H1 (cell line): ENCODE results near the gene GALNT13. TPM values are rescaled to one million over a fixed set of nuclear protein-coding genes. Genes with fewer than 3 reads are reported as not detected.

Experiments used
- EP300 ChIP-seq, 2 experiments: IDR thresholded peaks; 1 replicate in 1 of 2; 2 replicates in 1 of 2; pipeline ENCODE4 v1.6.1; 2011 to 2012; ENCODE audit warnings: low read depth in 2 of 2, low read length in 2 of 2, mild to moderate bottlenecking in 2 of 2, borderline replicate concordance in 1 of 2, inconsistent platforms in 1 of 2, moderate library complexity in 1 of 2
- NRF1 ChIP-seq: IDR thresholded peaks from 2 replicates; pipeline ENCODE4 v1.6.1; 2011; ENCODE audit warnings: mild to moderate bottlenecking, low read depth, low read length, improper control_type of control experiment
- SUZ12 ChIP-seq: fragments of 200-600 bp; sonication (generic); IDR thresholded peaks from 2 replicates; pipeline ENCODE4 v1.6.1; 2012; ENCODE audit warnings: mild to moderate bottlenecking, inconsistent platforms, low read length, moderate library complexity, mixed read lengths
- ZNF274 ChIP-seq: IDR thresholded peaks from 2 replicates; pipeline ENCODE4 v1.7.0; 2012; ENCODE audit warnings: low read length, borderline replicate concordance; ENCODE audit errors: extremely low read depth
- polyA plus RNA-seq, 7 experiments: library from polyadenylated mRNA; depleted of rRNA in 3 of 7; stranded (reverse) in 5 of 7; unstranded in 2 of 7; fragments of >200 nt in 5 of 7; fragments of 200-250 nt in 2 of 7; gene quantifications; 1 replicate in 5 of 7; 2 replicates in 1 of 7; 4 replicates in 1 of 7; pipeline versions ENCODE4 v1.2.1 to v1.2.3, GENCODE V29; 2011 to 2013; ENCODE audit warnings: missing spikeins in 2 of 7, mixed read lengths in 2 of 7
- total RNA-seq: library from RNA; stranded (reverse); fragmentation: NEBNext Ultra II Directional; extraction: Animal tissue kit (Norgen Biotek cat#: 25700); gene quantifications from 2 replicates; pipeline ENCODE4 v1.2.1, GENCODE V29; 2021
- TF ChIP-seq, protein P1 (sequence below), 3 experiments: IDR thresholded peaks; 1 replicate in 2 of 3; 2 replicates in 1 of 3; pipeline versions ENCODE4 v1.5.1 to v1.6.1; 2011; ENCODE audit warnings: low read length in 3 of 3, mild to moderate bottlenecking in 3 of 3, inconsistent platforms in 2 of 3, low read depth in 1 of 3, moderate library complexity in 1 of 3; ENCODE audit not compliant: insufficient read depth in 1 of 3; ENCODE audit errors: control extremely low read depth in 1 of 3

The GALNT13 gene
- total and polyA plus RNA-seq, 2 of the 8 experiments (the other 6 are each of a cell fraction or from before 2014, with no cell fraction given): 3.2 to 9.6 TPM

GRCh38 chr2:154386186-154386585, 514.5 kb downstream of the GALNT13 start (continued):
- TF ChIP-seq, protein P1, sequence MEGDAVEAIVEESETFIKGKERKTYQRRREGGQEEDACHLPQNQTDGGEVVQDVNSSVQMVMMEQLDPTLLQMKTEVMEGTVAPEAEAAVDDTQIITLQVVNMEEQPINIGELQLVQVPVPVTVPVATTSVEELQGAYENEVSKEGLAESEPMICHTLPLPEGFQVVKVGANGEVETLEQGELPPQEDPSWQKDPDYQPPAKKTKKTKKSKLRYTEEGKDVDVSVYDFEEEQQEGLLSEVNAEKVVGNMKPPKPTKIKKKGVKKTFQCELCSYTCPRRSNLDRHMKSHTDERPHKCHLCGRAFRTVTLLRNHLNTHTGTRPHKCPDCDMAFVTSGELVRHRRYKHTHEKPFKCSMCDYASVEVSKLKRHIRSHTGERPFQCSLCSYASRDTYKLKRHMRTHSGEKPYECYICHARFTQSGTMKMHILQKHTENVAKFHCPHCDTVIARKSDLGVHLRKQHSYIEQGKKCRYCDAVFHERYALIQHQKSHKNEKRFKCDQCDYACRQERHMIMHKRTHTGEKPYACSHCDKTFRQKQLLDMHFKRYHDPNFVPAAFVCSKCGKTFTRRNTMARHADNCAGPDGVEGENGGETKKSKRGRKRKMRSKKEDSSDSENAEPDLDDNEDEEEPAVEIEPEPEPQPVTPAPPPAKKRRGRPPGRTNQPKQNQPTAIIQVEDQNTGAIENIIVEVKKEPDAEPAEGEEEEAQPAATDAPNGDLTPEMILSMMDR (IDR thresholded peaks at IDR 0.05; ENCODE audit: control extremely low read depth in 1 of 3, insufficient read depth in 1 of 3, low read depth in 1 of 3, low read length in 3 of 3): no peak
- no peak for TF ChIP-seq NRF1
- TF ChIP-seq ZNF274: no peak
- no peak for TF ChIP-seq SUZ12
- no peak for TF ChIP-seq EP300 (IDR thresholded peaks at IDR 0.05; ENCODE audit: borderline replicate concordance in 1 of 2, low read depth in 2 of 2, low read length in 2 of 2)
- TF ChIP-seq, all 59 proteins: peak for 0
